IMR-90 (cell line): Measurements from ENCODE around the gene RNF213. TPM values are rescaled to one million over a fixed set of nuclear protein-coding genes. Genes with fewer than 3 reads are reported as not detected.

Experiments
- ATAC-seq: fragments of 200-7000 bp; cut with Tn5 transposase; 2 replicates; pipeline ENCODE4 v1.9.1; 2020; ENCODE audit warnings: low read depth, mild to moderate bottlenecking, moderate library complexity
- BruUV-seq: library from RNA; stranded (reverse); fragments of 400-500 nt; replicated peaks from 2 replicates; lab custom pipeline; 2021; lab: Mats Ljungman, UMichigan
- CTCF ChIA-PET: fragments of 300-600 bp; formaldehyde crosslinking; extraction: SDS; loops from one replicate; lab custom pipeline; 2021; ENCODE audit warnings: antibody characterized with exemption; lab: Yijun Ruan, JAX
- POLR2A ChIA-PET: fragments of 300-600 bp; sonication (Branson Sonifier 250); formaldehyde crosslinking; loops from one replicate; lab custom pipeline; 2022; ENCODE audit warnings: antibody characterized with exemption; ENCODE audit not compliant: unreplicated experiment; lab: Charles Lee
- DNase-seq: peaks from one replicate; pipeline ENCODE4 v3.0.0; 2013
- H2AFZ ChIP-seq: replicated peaks from 2 replicates; pipeline ENCODE3; 2013; ENCODE audit warnings: low read length, mild to moderate bottlenecking; ENCODE audit not compliant: poor library complexity
- H2AK5ac ChIP-seq: 2 replicates; pipeline ENCODE4 v1.6.1; 2013; ENCODE audit warnings: low read depth, low read length, inconsistent platforms
- H2AK9ac ChIP-seq: replicated peaks from 2 replicates; pipeline ENCODE3; 2013; ENCODE audit warnings: mild to moderate bottlenecking, low read depth, low read length, moderate library complexity; ENCODE audit not compliant: poor library complexity
- H2BK120ac ChIP-seq: 2 replicates; pipeline ENCODE4 v1.6.1; 2013; ENCODE audit warnings: low read depth, low read length, inconsistent platforms
- H2BK15ac ChIP-seq: 3 replicates; pipeline ENCODE4 v1.6.1; 2013; ENCODE audit warnings: low read depth, low read length, inconsistent platforms
- H2BK20ac ChIP-seq: 2 replicates; pipeline ENCODE4 v1.6.1; 2013; ENCODE audit warnings: low read depth, mild to moderate bottlenecking, inconsistent platforms, low read length, moderate library complexity
- H2BK5ac ChIP-seq: 2 replicates; pipeline ENCODE4 v1.6.1; 2013; ENCODE audit warnings: mild to moderate bottlenecking, low read depth, low read length, inconsistent platforms; ENCODE audit not compliant: poor library complexity, severe bottlenecking
- H3K14ac ChIP-seq: replicated peaks from 2 replicates; pipeline ENCODE4 v1.6.1; 2013; ENCODE audit warnings: low read depth, low read length, inconsistent platforms
- H3K18ac ChIP-seq: 2 replicates; pipeline ENCODE4 v1.6.1; 2013; ENCODE audit warnings: low read depth, low read length, control low read depth
- H3K23ac ChIP-seq: 2 replicates; pipeline ENCODE4 v1.6.1; 2013; ENCODE audit warnings: low read depth, low read length, inconsistent platforms
- H3K27ac ChIP-seq: 2 replicates; pipeline ENCODE4 v1.5.1; 2013; ENCODE audit warnings: mild to moderate bottlenecking, control low read depth, low read length; ENCODE audit not compliant: insufficient read depth
- H3K27me3 ChIP-seq: 2 replicates; pipeline ENCODE4 v1.6.1; 2013; ENCODE audit warnings: low read length; ENCODE audit not compliant: control insufficient read depth, insufficient read depth
- H3K36me3 ChIP-seq: 2 replicates; pipeline ENCODE4 v1.6.1; 2013; ENCODE audit warnings: low read length, mixed read lengths; ENCODE audit not compliant: control insufficient read depth, insufficient read depth
- H3K4ac ChIP-seq: 2 replicates; pipeline ENCODE4 v1.6.1; 2013; ENCODE audit warnings: low read depth, low read length, inconsistent platforms
- H3K4me1 ChIP-seq: 2 replicates; pipeline ENCODE4 v1.6.1; 2013; ENCODE audit warnings: low read length, mixed read lengths; ENCODE audit not compliant: control insufficient read depth, insufficient read depth
- H3K4me2 ChIP-seq: 2 replicates; pipeline ENCODE4 v1.6.1; 2013; ENCODE audit warnings: low read depth, mild to moderate bottlenecking, control low read depth, low read length, moderate library complexity
- H3K4me3 ChIP-seq: 2 replicates; pipeline ENCODE4 v1.5.1; 2013; ENCODE audit warnings: low read depth, mild to moderate bottlenecking, control low read depth, low read length, moderate library complexity; ENCODE audit not compliant: insufficient read depth
- H3K56ac ChIP-seq: 2 replicates; pipeline ENCODE4 v1.6.1; 2013; ENCODE audit warnings: low read length, inconsistent platforms; ENCODE audit not compliant: insufficient read depth; ENCODE audit errors: extremely low read depth
- H3K79me1 ChIP-seq, 2 experiments: 2 replicates each; pipeline ENCODE4 v1.6.1; 2013; ENCODE audit warnings: low read length in 2 of 2, inconsistent platforms in 1 of 2, low read depth in 1 of 2
- H3K9ac ChIP-seq: 2 replicates; pipeline ENCODE4 v1.6.1; 2013; ENCODE audit warnings: low read depth, low read length, control low read depth
- H3K9me1 ChIP-seq: 2 replicates; pipeline ENCODE4 v1.6.1; 2013; ENCODE audit warnings: low read length, inconsistent platforms; ENCODE audit not compliant: insufficient read depth
- H3K9me3 ChIP-seq: 2 replicates; pipeline ENCODE4 v1.6.1; 2013; ENCODE audit warnings: low read length; ENCODE audit not compliant: control insufficient read depth, insufficient read depth
- H4K20me1 ChIP-seq: 2 replicates; pipeline ENCODE4 v1.6.1; 2013; ENCODE audit warnings: low read length, inconsistent platforms; ENCODE audit not compliant: insufficient read depth
- H4K5ac ChIP-seq: 2 replicates; pipeline ENCODE4 v1.6.1; 2013; ENCODE audit warnings: mild to moderate bottlenecking, low read depth, low read length, control low read depth
- H4K8ac ChIP-seq, 2 experiments: 2 replicates each; pipeline ENCODE4 v1.6.1; 2013; ENCODE audit warnings: low read depth in 2 of 2, low read length in 2 of 2, control low read depth in 1 of 2, inconsistent platforms in 1 of 2
- H4K91ac ChIP-seq: 2 replicates; pipeline ENCODE4 v1.6.1; 2013; ENCODE audit warnings: low read depth, low read length, inconsistent platforms; ENCODE audit not compliant: insufficient read depth
- BHLHE40 ChIP-seq: fragments of 150-350 bp; IDR thresholded peaks from 2 replicates; pipeline ENCODE4 v1.6.1; 2016; ENCODE audit warnings: mild to moderate bottlenecking, low read depth, low read length
- CEBPB ChIP-seq: IDR thresholded peaks from 2 replicates; pipeline ENCODE4 v1.6.1; 2012; ENCODE audit warnings: low read depth, low read length, improper control_type of control experiment
- CHD1 ChIP-seq: IDR thresholded peaks from 2 replicates; pipeline ENCODE4 v1.6.1; 2012; ENCODE audit warnings: low read depth, low read length, improper control_type of control experiment
- ELK1 ChIP-seq: fragments of 150-350 bp; IDR thresholded peaks from 2 replicates; pipeline ENCODE4 v1.6.1; 2016; ENCODE audit warnings: low read depth, mild to moderate bottlenecking, low read length, moderate library complexity, borderline replicate concordance
- FOS ChIP-seq: fragments of 150-350 bp; IDR thresholded peaks from 2 replicates; pipeline ENCODE4 v1.6.1; 2016; ENCODE audit warnings: low read depth, low read length
- MAZ ChIP-seq: IDR thresholded peaks from 2 replicates; pipeline ENCODE4 v1.6.1; 2012; ENCODE audit warnings: low read depth, mild to moderate bottlenecking, low read length, improper control_type of control experiment, moderate library complexity, borderline replicate concordance
- RAD21 ChIP-seq: IDR thresholded peaks from 2 replicates; pipeline ENCODE4 v1.6.1; 2012; ENCODE audit warnings: low read length, improper control_type of control experiment
- WGBS, 2 experiments: methylation state at CpG; one replicate each; pipeline versions ENCODE4 v1.1.5 to v1.1.7; 2013; ENCODE audit warnings: missing lambda C conversion rate in 2 of 2; ENCODE audit not compliant: insufficient read length in 1 of 2; ENCODE audit errors: extremely low coverage in 2 of 2; 5-methylcytosine and 5-hydroxymethylcytosine counted together
- dilution Hi-C: fragments of 300-500 bp; cut with HindIII; formaldehyde crosslinking; loops from one replicate; pipeline ENCODE4 v1.14.3; 2018; ENCODE audit warnings: low sequenced_read_pairs; ENCODE audit not compliant: unreplicated experiment
- in situ Hi-C: fragments of 300-500 bp; cut with MboI; formaldehyde crosslinking; loops from 3 replicates; pipeline ENCODE4 v1.14.3; 2019; ENCODE audit warnings: low sequenced_read_pairs, inconsistent platforms, mixed read lengths
- intact Hi-C: fragments of 100-400 bp; cut with micrococcal nuclease; formaldehyde crosslinking; loops from 2 replicates; pipeline ENCODE4 v1.10.0; 2022
- polyA plus RNA-seq, 3 experiments: library from polyadenylated mRNA; depleted of rRNA; stranded (reverse); fragments of >200 nt; gene quantifications; 2 replicates each; pipeline ENCODE4 v1.2.3, GENCODE V29; 2012; ENCODE audit warnings: low replicate concordance in 1 of 3
- total RNA-seq: library from RNA; depleted of rRNA; stranded (reverse); fragments of >200 nt; gene quantifications from 2 replicates; pipeline ENCODE4 v1.2.3, GENCODE V29; 2012

RNF213 gene
- total and polyA plus RNA-seq, 2 of the 4 experiments (the other 2 are of a cell fraction): 23.4 to 36.0 TPM

- no peak overlapping the region for H4K8ac ChIP-seq
- BruUV-seq: no TSS peak
These were observed 56.5 kb downstream of the RNF213 start for GRCh38 chr17:80316927-80317705.

More at GRCh38 chr17:80316927-80317705, 56.5 kb downstream of the RNF213 start:
- Histone ChIP-seq H2BK15ac (no peak overlapping the region), H3K79me1 (peaks cover 0 to 26% of the 10 kb centered on the region in 2 experiments; a peak in 2 of 4 replicates), H3K23ac (no peak overlapping the region), H3K56ac (no peak overlapping the region), H2BK20ac (no peak overlapping the region), H3K4me3 (no peak overlapping the region), H3K27ac (no peak overlapping the region), H3K4ac (no peak overlapping the region), H3K27me3 (no peaks in the 10 kb centered on the region), H3K9me1 (peaks cover 8% of the 10 kb centered on the region; the same call in 1 of the 2 replicates), H2BK120ac (no peak overlapping the region), H4K20me1 (peaks cover 14% of the 10 kb centered on the region), H2AK9ac (no peak overlapping the region), H2AK5ac (no peak overlapping the region), H4K5ac (no peak overlapping the region), H4K91ac (no peak overlapping the region), H3K4me1 (no peaks in the 10 kb centered on the region), H2BK5ac (no peak overlapping the region), H2AFZ (no peak overlapping the region), H3K18ac (no peak overlapping the region), H3K4me2 (no peak overlapping the region), H3K9ac (no peak overlapping the region), H3K9me3 (no peaks in the 10 kb centered on the region), H3K36me3 (peaks cover 59% of the 10 kb centered on the region), H3K14ac (no peak overlapping the region)
- intact Hi-C loops: no loop called here
- in situ Hi-C loops: no loop called here
- POLR2A ChIA-PET: no interaction called here
- DNase-seq (no peak), ATAC-seq (no peak)
- dilution Hi-C loops: no loop called here
- no peak for TF ChIP-seq CHD1
- no peak for TF ChIP-seq RAD21
- no peak for TF ChIP-seq MAZ
- TF ChIP-seq BHLHE40: no peak
- TF ChIP-seq ELK1: no peak
- TF ChIP-seq CEBPB: no peak
- no peak for TF ChIP-seq FOS
- CTCF ChIA-PET: no interaction called here
- WGBS, 2 experiments: 81% methylated on average over 15 of the region's 26 CpGs; no CpG with 5 or more reads in 1 of the 2 experiments
